MV-4-11 (cell line): ENCODE data around the gene BAIAP2.

Source experiments
- DNase-seq: peaks from one replicate; lab custom pipeline; 2025; lab: John Stamatoyannopoulos, UW

Gene BAIAP2

DNA sequence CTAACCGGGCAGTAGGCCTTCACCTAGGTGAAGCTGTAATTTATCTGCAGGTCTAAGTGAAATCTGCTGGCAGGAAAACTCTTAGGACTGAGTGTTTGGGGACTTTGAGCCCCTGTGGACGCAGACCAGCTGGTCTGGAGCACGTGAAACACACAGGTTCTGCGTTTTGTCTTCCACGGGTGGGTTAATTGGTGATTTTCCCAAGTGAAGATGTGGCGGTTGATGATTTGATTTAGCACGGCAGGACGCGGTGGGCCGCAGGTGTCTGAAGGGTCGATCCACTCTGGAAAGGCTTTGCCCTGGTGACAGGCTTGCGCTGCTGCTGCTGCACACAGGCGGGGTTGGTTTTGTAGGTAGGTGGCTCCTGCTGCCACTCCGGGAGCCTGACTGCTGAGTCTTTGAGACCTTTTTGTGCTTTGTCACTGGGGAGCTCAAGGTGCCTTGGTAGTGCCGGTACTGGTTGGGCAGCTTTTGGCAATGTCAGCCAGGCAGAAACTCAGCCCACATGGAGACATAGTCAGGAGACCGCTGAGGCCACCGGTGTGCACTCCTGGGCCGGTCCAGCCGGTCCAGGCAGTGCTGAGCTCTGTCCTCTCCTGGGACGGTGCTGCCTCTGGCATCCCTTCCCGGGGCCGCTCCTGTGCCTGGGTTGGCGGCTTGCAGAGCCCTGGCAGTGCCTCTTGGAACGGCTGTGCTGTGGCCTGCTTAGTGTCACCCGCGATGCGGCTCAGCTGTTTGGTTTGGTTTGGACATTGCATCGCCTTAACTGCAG lies 2.3 kb downstream of the BAIAP2 start:
- peak; percentile 9 for DNase-seq

DNA sequence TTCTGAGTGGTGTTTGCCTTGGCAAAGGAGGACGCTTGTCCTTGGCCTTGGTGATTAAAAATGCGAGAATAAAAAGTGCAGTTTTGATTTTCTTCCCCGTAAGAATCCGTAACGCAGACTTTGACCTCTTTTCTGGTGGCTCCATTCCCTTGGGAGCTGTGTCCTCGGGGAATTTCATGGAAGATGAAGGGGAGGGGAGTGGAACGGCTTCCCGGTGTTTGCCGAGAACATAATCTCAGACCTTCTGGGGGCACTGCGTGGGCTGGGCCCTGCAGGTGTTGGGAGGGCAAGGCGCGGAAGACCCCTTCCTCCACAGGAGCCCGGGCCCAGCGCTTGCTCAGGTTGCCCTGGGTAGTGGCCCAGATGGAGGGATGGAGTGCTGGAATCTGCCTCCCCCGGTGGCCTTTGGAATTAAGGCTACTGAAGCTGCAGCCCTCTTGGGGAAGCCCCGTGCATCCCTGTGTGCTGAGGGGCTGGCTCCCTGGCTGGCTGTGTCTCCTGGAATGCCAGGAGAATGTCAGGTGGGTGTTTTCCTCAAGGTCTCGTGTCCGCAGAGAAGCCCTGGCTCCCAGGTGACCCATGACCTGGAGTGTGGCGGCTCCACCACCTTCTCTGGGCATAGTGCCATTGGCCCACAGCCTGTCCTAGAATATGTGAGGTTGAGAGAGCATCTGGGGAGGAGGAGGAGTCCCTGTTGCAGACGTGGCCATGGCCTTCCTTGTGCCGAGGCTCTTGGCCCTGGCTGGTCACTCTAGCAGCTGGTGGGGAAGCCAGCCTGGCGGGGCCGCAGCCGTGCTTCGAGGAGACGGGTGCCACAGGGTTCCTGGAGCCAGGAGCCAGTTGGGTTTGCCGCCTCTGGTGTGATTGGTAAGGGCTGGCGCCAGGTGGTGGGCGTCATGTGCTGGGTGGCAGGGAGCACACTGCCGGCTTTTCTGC lies 3.1 kb downstream of the BAIAP2 start:
- no peak for DNase-seq

DNA sequence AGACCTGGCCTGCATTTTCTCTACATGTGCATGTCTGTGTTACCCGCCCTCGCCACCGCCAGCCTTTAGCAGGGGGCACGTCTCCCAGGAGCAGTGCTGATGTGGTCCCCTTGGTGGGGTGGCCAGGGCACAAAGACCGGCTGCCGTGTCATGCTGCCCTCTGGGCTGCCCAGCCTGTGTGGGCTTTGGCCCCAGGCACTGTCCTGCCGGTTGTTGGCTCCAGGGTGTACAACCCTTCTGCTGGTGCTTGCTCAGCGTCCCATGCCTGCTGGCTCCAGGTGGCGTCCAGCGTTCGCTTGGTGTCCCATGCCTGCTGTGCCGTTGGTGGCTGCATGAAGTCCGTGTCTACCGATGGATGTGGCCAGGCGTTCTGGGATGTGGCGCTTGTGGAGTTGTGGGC lies 4.1 kb downstream of the BAIAP2 start:
- DNase-seq = no peak

DNA sequence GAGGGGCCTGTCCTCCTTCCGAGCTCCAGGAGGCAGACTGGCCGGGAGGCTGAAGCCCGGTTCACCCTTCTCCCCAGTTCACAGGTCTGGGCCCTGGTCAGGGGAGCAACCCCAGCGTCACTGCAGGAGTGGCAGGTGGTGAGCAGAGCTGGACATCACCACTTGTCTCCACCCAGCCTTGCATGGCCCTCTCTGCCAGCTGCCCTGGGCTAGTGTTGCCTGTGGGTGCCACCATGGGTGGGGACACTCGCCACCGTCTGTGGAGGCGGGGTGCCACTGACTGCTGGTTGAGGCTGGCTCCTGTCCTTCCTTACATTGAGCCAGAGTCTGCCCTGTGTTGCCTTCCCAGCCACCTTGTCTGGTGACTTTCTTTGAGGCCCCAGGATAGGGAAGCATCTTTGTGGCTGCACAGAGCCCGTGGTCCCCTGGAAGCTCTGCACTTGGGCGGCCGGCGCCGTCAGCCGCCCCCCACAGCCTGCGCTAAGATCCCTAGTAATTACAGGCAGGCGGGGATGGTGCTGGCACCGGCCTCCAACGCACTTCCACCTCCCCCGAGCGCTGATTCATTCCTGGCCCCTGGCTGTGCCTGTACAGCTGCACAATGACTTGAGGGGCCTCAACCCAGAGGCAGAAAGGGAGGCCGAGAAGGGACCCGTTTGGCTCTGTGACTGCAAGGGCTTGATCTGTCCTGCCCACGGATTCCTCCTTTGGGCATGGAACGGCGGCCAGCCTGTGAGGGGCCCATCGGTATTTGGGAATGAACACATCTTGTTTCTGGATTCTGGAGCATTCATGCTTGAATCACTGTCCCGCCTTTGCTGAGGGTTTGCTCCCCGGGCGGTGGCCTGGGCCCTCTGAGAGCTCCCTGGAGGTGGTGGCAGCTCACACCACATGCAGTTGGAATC lies 5.2 kb downstream of the BAIAP2 start:
- DNase-seq = peak; percentile 42

DNA sequence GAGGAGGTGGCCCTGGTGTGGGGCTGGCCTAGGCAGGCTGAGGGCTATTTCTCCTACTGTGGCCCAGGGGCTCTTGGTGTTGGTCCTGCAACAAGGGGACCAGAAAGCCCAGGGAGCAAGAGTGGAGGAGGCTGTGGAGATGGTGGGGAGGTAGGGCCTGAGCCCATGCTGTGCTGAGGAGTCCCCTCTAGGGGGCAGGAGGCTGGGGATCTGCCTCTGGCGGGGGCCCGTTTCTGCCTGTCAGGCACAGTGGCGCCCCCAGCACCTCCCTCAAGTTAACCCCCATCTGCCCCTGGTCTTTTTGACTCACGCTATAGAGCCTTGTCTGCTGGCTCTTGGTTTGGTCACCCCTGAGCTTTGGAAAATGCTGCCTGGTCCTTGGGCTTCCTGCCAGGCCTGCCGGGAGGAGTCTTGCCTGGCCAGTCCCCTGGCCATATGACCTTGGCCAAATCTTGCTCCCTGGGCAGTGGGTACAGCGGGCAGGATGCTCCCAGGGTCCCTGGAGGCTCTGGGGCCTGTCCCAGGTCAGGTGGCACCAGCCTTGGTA lies 5.9 kb downstream of the BAIAP2 start:
- DNase-seq = peak; percentile 28

DNA sequence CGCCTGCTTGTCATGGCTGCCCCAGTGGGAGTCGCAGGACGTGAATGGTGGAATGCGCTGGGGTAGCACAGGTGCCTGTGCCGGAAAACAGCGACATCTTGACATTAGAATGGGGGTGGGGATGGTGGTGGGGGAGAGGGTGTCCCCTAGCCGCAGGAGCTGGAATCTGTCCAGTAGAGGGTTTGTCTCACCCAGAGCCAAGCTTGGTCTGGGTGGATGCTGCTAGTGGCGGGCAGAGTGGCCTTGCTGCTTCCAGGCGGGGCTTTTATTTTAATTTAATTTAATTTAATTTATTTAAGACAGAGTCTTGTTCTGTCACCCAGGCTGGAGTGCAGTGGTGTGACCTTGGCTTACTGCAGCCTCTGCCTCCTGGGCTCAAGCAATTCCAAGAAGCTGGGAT lies 7.7 kb downstream of the BAIAP2 start:
- DNase-seq = no peak

DNA sequence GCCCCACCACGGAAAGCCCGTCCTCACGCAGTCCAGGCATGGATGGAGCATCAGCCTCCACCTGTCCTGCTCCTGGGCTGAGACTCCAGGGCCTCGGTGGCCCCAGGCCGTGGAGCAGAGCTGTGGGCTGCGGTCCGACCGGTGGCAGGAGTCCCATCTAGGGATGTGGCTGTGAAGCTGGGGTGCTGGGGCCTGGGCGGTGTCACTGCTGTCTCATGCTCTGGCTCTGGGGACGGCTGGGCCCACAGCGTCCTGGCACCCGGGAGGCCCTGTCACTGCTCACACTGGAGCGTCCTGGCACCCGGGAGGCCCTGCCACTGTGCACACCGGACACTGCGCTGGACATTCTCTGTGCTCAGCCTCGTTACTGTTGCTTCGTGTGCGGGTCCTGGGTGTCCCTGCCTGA lies 8.4 kb downstream of the BAIAP2 start:
- no peak for DNase-seq

DNA sequence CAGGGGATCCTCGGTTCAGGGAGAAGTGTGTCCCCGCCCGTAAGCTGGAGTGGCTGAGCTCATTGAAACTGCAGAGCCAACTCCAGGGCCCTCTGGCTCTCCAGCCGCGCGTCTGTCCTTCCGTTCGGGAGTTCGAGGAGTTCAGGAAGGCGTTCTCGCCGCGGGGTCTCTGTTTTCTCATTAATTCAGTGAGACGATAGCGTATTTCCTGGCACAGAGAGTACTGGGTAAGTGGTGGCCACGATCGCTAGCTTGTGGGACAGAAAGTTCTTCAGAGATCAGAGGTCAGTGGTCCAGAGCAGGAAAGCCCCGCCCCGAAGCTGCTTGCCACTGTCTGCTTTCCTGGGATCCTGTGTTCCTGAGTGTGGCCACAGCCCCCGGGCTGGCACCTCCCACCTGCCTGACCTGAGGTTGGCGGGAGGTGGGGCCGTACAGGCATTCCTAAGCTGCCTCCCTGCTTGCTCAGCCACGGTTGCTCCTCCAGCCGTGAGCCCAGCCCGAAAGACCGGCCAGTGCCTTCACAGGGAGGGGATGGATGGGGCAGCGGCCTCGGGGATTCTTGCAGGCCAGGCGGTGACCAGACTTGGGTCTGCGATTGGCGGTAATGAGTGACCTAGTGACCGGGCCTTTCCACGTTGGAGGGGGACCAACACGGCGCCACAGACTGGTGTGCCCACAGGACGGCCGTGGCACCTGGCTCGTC lies 8.9 kb downstream of the BAIAP2 start:
- DNase-seq = no peak

DNA sequence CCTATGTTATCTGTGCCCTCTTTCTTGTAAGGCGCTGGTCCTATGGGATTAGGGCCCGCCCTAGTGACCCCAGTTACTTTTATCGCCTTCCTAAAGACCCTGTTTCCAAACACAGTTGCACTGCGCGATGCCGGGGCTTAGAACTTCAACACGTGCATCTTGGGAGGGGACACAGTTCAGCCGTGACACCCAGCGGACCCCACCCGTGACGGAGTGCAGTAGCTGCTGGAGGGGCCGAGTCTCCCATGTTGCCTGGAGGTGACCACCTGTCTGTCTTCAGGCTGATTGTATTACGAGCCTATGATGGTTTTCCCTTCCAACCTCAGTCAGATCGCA lies 9.4 kb downstream of the BAIAP2 start:
- no peak for DNase-seq

DNA sequence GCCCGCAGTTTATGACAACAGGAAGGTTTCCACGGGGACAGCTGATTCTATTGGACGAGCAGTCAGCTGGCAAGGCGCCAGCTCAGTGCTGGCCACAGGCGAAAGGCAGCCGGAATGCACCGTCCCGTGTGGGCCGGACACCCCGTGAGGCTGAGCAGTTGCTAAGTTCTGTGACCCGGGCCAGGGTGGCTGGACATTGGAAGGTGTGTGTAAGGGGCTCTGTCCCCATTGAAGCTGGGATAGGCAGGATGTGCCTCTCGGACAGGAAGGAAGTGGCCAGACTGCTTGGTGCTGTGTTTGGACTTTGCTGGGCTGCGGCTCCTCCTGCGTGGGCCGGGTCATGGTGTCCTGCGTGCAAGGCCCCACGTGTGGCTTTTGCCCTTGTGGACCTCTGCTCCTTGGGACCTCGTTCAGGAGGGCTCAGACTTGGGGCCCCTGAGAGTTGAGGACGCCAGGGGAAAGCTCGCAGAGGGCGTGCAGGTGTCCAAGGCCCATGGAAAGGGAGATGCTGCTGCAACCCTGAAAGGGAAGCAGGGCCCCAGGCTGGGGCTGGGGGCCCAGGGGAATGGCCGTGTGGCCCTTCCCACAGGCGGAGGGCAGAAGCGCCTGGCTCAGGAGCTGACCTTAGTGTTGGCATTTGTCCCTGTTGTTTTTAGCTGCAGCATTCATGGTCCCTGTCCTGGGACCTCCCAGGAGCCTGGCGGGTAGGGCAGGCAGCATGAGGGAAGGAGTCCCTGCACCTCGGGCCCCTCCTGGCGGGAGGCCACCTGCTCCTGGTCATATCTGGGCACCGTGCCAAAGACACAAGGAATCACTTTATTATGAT lies 10.0 kb downstream of the BAIAP2 start:
- DNase-seq = no peak

DNA sequence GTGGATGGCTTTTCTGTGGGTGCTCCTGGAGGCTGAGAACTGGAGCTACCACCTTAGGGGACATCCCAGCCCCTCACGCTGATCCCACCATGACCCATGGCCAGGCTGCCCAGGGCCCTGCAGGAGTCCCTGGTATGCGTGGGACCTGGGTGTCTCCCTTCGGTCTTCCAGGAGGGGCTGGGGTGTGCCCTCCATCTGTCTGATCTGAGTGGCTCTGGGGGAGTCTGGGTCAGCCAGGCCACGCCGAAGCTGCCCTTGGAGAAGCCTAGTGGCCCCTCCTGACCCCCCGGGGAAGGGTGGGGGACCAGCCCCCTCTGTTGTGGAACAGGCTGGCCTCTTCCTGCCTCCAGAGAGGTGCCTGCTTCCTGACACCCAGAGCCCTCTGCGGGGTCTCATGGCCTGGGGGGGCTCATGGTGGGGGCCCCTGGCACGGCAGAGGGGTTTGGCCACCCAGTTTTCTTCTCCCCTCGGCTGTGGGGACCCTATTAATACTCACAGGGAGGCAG lies 10.7 kb downstream of the BAIAP2 start:
- no peak for DNase-seq

DNA sequence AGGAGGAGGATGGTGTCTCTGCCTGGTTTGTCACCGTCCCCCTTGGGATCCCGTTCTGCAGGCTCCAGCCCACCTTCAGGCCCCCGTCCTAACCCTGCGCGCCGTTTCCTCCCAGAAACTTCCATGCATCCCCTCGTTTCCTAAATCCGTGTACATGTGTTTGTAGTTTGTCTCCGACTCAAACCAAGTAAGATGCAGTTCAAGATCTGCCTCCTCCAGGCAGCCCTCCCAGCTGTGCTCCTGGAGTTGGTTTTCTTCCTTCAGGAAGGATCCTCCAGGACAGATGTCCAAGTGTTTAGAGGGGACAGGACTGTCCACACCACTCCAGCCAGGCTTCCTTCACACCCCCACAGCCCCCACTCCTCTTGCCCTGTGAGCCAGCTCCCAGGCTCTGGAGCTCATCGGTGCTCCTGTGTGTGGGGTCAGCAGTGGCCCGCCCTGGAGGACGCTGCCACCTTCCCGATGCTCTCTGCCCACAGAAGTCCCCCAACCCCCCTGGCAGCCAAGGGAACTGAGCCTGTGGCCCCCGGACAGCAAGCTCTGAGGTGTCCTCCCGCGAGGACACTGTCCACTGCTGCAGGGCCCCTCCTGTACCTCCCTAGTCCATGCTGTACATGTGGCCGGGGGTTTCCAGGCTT lies 11.3 kb downstream of the BAIAP2 start:
- no peak for DNase-seq

DNA sequence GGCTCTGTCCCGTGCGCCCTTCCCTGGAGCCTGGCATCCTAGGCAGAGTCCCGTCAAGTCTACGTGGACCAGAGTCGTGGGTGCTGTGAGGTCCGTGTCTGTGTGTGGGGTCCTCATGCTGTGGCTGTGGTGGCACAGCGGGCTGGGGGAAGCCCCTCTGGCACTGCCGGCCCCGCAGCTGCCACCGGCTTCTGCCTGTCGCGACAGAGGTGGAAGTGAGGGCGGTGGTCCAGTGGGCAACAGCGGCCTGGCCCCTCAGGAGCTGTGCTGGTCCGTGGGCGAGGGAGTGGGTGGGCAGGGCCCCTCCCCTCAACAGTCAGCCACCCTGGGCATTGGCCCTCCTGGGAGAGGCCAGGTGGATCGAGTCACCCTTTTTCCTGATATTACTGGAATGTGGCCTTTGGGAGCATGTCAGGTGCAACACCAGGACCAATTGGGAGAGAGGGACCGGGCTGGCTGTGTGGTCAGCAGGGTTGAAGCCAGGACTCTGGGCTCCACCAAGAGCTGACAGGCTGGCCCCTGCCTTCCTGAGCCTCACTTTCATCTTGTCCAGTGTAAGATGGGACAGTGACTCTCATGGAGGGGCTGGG lies 11.9 kb downstream of the BAIAP2 start:
- DNase-seq = no peak

DNA sequence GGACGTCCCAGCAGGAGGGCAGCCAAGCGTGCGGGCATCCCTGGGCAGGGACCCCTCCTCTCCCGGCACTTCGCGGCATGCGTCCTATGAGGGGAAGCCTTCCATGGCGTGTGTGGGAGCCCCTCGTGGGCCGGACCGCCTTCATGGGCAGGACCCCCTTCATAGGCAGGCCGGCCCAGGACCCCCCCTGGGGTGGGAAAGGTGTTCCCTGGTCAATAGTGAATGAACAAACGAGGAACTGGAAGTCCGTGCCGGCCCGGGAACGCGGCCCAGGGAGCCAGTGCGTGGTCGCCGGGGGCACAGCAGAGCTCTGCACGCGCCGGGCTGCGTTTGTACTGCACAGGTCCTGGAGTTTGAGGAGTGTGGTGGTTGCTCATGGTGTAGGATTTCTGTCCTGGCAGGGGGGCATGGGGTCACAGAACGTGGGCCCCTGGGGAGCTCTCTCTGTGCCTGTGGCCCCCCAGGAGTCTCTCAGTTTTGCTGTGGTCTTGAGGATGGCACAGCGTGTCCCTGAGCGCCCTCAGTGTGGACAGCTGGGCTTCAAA lies 13.9 kb downstream of the BAIAP2 start:
- no peak for DNase-seq

DNA sequence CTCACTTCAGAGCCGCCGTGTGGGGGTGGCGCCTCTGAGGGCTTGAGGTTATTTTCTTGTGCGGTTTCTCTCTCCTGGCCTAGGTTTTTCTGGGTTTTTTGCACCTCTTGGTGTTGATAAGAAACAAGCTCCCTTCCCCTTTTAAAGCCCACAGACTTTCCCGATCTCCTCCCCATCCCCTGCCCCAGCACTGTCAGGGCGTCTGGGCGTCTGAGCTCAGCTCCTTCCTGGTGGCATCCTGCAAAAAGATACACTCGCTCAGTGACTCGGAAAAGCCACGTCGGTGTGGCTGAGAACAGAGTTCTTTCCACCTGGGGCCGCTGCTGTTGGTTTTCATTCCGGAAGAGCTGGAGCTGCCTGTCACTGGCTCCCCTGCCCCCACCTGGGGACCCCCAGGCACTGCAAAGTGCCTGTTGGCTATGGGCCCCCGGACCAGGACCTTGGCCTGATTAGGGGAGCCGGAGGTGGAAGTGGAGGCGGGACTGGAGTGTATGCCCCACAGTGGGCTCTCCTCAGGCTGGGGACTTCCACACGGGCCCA lies 14.5 kb downstream of the BAIAP2 start:
- DNase-seq = peak; percentile 61

DNA sequence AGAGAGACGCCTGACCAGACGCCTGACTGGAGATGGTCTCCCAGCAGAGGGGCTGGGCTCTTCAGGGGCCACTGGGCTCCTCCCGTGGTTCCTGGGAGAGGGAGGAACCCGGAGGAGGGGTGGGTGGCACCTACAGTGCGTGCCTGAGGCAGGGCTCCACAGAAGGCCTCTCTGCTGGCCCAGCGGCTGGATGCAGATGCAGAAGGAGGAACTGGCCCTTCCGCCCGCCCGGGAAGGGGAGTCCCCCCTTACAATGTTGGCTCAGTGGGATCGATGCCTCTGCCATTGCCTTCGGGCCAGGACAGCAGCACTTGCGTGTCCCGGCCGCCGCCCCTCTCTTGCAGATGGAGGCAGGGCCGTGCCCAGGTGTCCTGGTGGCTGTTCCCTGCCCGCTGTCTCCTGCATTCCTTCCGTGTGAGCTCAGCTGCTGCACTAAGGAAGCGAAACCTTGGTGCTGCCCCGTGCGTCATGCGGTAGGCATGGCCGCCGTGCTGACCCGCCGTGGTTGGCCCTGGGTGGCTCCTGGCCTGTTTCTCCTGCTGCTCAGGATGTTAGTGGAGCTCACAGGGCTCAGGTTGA lies 15.1 kb downstream of the BAIAP2 start:
- peak; percentile 78 for DNase-seq

DNA sequence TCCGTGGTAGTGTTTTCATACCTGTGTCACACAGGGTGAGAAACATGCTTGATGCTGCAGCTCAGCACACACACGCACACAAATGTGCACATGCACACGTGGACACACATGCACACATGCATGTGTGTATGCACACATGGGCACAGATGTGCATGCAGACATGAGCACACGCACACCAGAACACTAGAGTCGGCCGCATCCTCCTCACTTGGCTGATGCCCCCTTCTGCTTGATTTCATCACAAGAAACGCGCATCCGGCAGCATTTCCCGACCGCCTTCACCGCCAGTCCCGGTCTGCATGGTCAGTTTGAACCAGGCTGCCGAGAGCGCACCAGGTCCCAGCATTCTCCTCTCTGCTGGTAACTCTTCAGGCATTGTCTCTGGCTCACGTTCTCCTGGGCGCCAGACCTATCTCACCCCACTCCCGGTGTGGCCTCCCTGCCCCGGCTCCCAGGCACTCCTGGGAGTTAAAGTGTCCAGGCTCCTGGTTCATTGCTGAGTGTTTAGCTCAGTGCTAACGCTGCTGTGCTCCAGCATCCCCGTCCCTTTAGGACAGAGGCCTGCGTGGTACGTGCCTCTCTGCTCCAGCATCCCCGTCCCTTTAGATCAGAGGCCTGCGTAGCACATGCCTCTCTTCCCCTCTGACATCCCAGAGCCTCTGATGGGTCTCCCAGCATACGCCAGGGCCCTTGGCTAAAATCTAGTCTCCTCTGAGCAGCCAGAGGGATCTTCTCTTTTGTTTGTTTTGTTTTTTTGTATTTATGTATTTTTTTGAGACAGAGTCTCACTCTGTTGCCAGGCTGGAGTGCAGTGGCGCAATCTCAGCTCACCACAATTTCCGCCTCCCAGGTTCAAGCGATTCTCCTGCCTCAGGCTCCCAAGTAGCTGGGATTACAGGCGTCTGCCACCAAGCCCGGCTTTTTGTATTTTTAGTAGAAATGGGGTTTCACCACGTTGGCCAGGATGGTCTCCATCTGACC lies 16.0 kb downstream of the BAIAP2 start:
- DNase-seq = peak; percentile 20
